ENCODE measurements around the gene VPS4A.

GRCh38 chr16:69286941-69287713 lies 24.0 kb upstream of the VPS4A start:
- TF ChIP-seq CTCF (IDR thresholded peaks at IDR 0.05) (peak; percentile 57 to 83 (median 72)), POLR2A (IDR thresholded peaks at IDR 0.05) (no peak)

All from heart left ventricle (tissue), 13 donors.